ENCODE results near the gene CELF2.

Gene CELF2

GRCh38 chr10:11275651-11276050 lies 258.0 kb downstream of the CELF2 start:
- CTCF ChIA-PET = no interaction called here
- no peak for DNase-seq (ENCODE audit: low read depth, low spot score)
- TF ChIP-seq, protein P1, sequence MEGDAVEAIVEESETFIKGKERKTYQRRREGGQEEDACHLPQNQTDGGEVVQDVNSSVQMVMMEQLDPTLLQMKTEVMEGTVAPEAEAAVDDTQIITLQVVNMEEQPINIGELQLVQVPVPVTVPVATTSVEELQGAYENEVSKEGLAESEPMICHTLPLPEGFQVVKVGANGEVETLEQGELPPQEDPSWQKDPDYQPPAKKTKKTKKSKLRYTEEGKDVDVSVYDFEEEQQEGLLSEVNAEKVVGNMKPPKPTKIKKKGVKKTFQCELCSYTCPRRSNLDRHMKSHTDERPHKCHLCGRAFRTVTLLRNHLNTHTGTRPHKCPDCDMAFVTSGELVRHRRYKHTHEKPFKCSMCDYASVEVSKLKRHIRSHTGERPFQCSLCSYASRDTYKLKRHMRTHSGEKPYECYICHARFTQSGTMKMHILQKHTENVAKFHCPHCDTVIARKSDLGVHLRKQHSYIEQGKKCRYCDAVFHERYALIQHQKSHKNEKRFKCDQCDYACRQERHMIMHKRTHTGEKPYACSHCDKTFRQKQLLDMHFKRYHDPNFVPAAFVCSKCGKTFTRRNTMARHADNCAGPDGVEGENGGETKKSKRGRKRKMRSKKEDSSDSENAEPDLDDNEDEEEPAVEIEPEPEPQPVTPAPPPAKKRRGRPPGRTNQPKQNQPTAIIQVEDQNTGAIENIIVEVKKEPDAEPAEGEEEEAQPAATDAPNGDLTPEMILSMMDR (IDR thresholded peaks at IDR 0.05; ENCODE audit: insufficient read depth, low read length, missing control alignments) = no peak
- H3K4me3 ChIP-seq (ENCODE audit: low read depth, low read length) = no peak overlapping the region
- POLR2A ChIA-PET = no interaction called here

DNA sequence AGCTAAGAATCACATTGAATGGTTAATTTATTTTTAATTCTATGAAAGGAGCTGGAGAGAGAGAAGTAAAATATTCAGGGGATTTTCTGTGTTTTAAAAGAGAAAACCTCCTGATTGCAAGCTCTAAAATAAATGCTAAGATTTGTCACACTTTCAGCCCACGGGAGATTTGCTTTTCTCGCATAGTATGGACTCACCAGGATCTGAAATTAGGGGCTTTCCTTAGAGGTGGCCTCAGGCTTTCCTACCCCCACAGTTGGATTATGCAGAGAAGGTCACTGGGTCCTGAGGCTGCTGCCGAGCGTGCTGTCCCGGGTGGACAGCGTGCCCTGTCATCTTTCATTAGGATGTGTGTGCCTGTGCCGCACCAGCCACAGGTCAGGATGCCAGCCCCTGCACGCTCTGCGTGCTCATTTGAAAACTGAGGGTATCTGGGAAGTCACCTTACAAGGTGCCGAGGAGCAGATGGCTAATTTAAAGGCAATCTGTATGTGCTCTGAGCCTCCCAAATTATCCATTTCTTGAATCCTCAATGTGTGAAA lies 258.8 kb downstream of the CELF2 start:
- H3K4me3 ChIP-seq (ENCODE audit: low read depth, low read length) = no peak overlapping the region
- ChIA-PET CTCF (no interaction called here), POLR2A (no interaction called here)
- no peak for DNase-seq (ENCODE audit: low read depth, low spot score)
- TF ChIP-seq, protein P1 (IDR thresholded peaks at IDR 0.05; ENCODE audit: insufficient read depth, low read length, missing control alignments) = no peak

GRCh38 chr10:11279314-11279713 lies 261.6 kb downstream of the CELF2 start:
- H3K4me3 ChIP-seq (ENCODE audit: low read depth, low read length) = no peak overlapping the region
- POLR2A ChIA-PET = no interaction called here
- TF ChIP-seq, protein P1 (IDR thresholded peaks at IDR 0.05; ENCODE audit: insufficient read depth, low read length, missing control alignments) = no peak
- DNase-seq (ENCODE audit: low read depth, low spot score) = no peak
- CTCF ChIA-PET = no interaction called here

DNA sequence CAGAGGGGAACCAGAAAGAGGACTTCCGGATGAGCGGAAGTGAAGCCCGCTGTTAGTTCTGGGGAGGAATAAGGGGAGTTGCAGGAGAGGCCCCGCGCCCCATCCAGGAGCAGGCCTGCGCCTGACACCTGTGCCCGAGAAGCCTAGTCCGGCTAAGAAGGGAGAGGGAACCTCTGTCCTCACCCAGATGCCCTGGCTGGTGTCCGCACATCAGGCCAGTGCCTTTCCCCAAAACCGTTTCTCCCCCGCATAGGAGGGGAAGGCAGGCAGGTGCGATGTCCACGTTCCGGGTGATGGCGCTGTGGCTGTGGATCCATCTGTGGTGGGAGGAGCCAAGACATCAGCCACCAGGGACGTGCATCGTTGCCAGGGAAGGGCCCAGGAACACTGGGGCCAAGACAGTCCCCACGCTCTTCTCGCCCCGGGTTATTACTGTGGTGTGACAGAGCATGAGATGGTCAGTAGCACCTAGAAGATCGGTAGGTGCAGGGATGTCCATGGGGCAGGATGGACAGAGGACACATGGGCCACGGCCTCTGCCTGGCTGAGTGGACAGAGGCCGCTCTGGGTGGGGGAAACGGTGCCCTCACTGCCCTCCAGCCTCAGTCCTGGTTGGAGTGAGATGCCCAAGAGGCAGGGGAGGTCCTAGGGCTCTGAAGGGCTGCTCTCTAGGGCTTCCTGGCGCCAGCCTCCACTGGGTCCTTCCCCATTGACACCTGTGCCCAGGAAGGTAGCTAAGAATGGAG lies 262.7 kb downstream of the CELF2 start:
- no peak overlapping the region for H3K4me3 ChIP-seq (ENCODE audit: low read depth, low read length)
- CTCF ChIA-PET = no interaction called here

DNA sequence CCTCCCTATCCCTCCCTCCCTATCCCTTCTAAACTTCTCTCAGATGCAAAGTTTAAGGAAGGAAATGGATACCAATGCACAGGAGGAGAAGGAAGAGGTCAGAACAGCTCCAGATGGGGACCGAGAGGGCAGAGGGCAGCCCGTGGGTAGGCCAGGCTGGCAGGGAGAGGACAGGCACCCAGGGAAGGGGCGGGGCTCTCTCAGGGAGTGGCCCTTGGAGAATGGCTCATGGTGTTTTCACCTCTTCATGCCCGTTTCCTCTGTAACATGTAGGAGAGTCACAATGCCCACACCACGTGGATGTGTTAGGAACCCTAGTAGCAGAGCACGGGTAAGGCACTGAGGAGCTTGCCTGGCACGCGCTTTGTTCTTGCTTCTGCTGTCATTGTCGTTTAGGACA lies 264.5 kb downstream of the CELF2 start:
- TF ChIP-seq, protein P1 (IDR thresholded peaks at IDR 0.05; ENCODE audit: insufficient read depth, low read length, missing control alignments) = no peak
- CTCF ChIA-PET = interaction anchor here (0.8 to 0.9 kb wide), 2 partner anchors 12 to 475 kb away, joined by 3 read pairs; no protein-coding TSS in a partner anchor
- no peak overlapping the region for H3K4me3 ChIP-seq (ENCODE audit: low read depth, low read length)

More for the DNA sequence above, 262.7 kb downstream of the CELF2 start:
- TF ChIP-seq, protein P1 (IDR thresholded peaks at IDR 0.05; ENCODE audit: insufficient read depth, low read length, missing control alignments) = no peak
- POLR2A ChIA-PET = no interaction called here
- DNase-seq (ENCODE audit: low read depth, low spot score) = no peak

DNA sequence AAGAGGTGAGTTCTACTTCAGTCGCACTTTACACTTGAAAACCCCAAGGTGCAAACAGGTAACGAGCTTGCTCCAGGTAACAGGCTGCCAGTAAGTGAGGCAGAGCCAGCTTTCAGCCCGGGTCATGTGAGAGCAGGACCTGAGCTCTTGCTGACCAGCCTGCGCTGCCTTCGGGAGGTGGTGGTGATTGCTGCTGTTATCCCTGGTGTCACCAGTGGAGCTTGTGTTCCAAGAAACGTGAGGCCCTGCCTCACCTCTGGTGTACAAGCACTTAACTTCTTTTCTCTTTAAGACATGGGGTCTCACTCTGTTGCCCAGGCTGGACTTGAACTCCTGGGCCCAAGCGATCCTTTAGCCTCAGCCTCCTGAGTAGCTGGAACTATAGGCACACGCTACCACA lies 265.0 kb downstream of the CELF2 start:
- no peak for DNase-seq (ENCODE audit: low read depth, low spot score)
- CTCF ChIA-PET = interaction anchor here (0.8 to 0.9 kb wide), 2 partner anchors 12 to 475 kb away, joined by 3 read pairs; no protein-coding TSS in a partner anchor

More for the DNA sequence above, 264.5 kb downstream of the CELF2 start:
- no peak for DNase-seq (ENCODE audit: low read depth, low spot score)
- POLR2A ChIA-PET = no interaction called here

More for the DNA sequence above, 265.0 kb downstream of the CELF2 start:
- TF ChIP-seq, protein P1 (IDR thresholded peaks at IDR 0.05; ENCODE audit: insufficient read depth, low read length, missing control alignments) = no peak
- H3K4me3 ChIP-seq (ENCODE audit: low read depth, low read length) = no peak overlapping the region
- POLR2A ChIA-PET = no interaction called here
